ENCODE data around the gene SOWAHA. TPM values are rescaled to one million over a fixed set of nuclear protein-coding genes. Genes with fewer than 3 reads are reported as not detected.

Gene SOWAHA
- polyA plus RNA-seq, 1 donor from 2014 or later = 23.4 TPM

- Histone ChIP-seq H3K9me2 (ENCODE audit: insufficient read depth, low read length) (no peaks in the 10 kb centered on the region), H3K27me3 (ENCODE audit: insufficient read depth, low read depth, low read length) (peaks cover 29% of the 10 kb centered on the region), H2AFZ (ENCODE audit: low read depth, low read length) (no peak overlapping the region), H3K36me3 (ENCODE audit: insufficient read depth, low read length) (no peaks in the 10 kb centered on the region), H3F3A (ENCODE audit: insufficient read depth, low read length, poor library complexity, severe bottlenecking) (no peaks in the 10 kb centered on the region), H3K27ac (ENCODE audit: low read length) (no peak overlapping the region), H3K9me3 (ENCODE audit: low read length) (peaks cover 5% of the 10 kb centered on the region), H3K4me3 (ENCODE audit: low read length) (no peak overlapping the region), H3K4me2 (ENCODE audit: low read length) (no peak overlapping the region), H3K9ac (ENCODE audit: low read length) (no peak overlapping the region), H4K20me1 (ENCODE audit: insufficient read depth) (no peaks in the 10 kb centered on the region), H3K79me2 (replicated peaks; ENCODE audit: insufficient read depth, low read length) (no peaks in the 10 kb centered on the region)
- TF ChIP-seq MXI1 (conservative IDR thresholded peaks at IDR 0.05; ENCODE audit: poor library complexity, severe bottlenecking) (no peak), RAD21 (conservative IDR thresholded peaks at IDR 0.05) (no peak), CTCF (IDR thresholded peaks at IDR 0.05; ENCODE audit: poor library complexity, severe bottlenecking) (no peak), SMC3 (conservative IDR thresholded peaks at IDR 0.05; ENCODE audit: poor library complexity) (no peak), EP300 (conservative IDR thresholded peaks at IDR 0.05; ENCODE audit: poor library complexity, severe bottlenecking) (no peak), POLR2AphosphoS5 (IDR thresholded peaks at IDR 0.05) (no peak), TAF1 (IDR thresholded peaks at IDR 0.05; ENCODE audit: low read depth) (no peak), REST (IDR thresholded peaks at IDR 0.05; ENCODE audit: borderline replicate concordance) (no peak), EZH2 (IDR thresholded peaks at IDR 0.05; ENCODE audit: borderline replicate concordance, insufficient read depth, low read length, poor library complexity, severe bottlenecking) (no peak)
These were observed 3.9 kb downstream of the SOWAHA start for GRCh38 chr5:132817011-132817410.

GRCh38 chr5:132819468-132819867 is 6.4 kb downstream of the SOWAHA start:
- no peak overlapping the region for H3K9ac ChIP-seq (ENCODE audit: low read length)
- H3K4me2 ChIP-seq (ENCODE audit: low read length) = no peak overlapping the region
- no peaks in the 10 kb centered on the region for H3K79me2 ChIP-seq (replicated peaks; ENCODE audit: insufficient read depth, low read length)
- H3F3A ChIP-seq (ENCODE audit: insufficient read depth, low read length, poor library complexity, severe bottlenecking) = no peaks in the 10 kb centered on the region
- no peak overlapping the region for H2AFZ ChIP-seq (ENCODE audit: low read depth, low read length)
- no peak overlapping the region for H3K4me3 ChIP-seq (ENCODE audit: low read length)
- H3K9me3 ChIP-seq (ENCODE audit: low read length) = peaks cover 5% of the 10 kb centered on the region
- no peaks in the 10 kb centered on the region for H3K36me3 ChIP-seq (ENCODE audit: insufficient read depth, low read length)
- TF ChIP-seq REST (IDR thresholded peaks at IDR 0.05; ENCODE audit: borderline replicate concordance) (no peak), MXI1 (conservative IDR thresholded peaks at IDR 0.05; ENCODE audit: poor library complexity, severe bottlenecking) (no peak), CTCF (IDR thresholded peaks at IDR 0.05; ENCODE audit: poor library complexity, severe bottlenecking) (no peak), EP300 (conservative IDR thresholded peaks at IDR 0.05; ENCODE audit: poor library complexity, severe bottlenecking) (no peak), POLR2AphosphoS5 (IDR thresholded peaks at IDR 0.05) (no peak), RAD21 (conservative IDR thresholded peaks at IDR 0.05) (no peak), EZH2 (IDR thresholded peaks at IDR 0.05; ENCODE audit: borderline replicate concordance, insufficient read depth, low read length, poor library complexity, severe bottlenecking) (no peak), TAF1 (IDR thresholded peaks at IDR 0.05; ENCODE audit: low read depth) (no peak), SMC3 (conservative IDR thresholded peaks at IDR 0.05; ENCODE audit: poor library complexity) (no peak)
- no peaks in the 10 kb centered on the region for H3K9me2 ChIP-seq (ENCODE audit: insufficient read depth, low read length)
- no peaks in the 10 kb centered on the region for H4K20me1 ChIP-seq (ENCODE audit: insufficient read depth)
- H3K27me3 ChIP-seq (ENCODE audit: insufficient read depth, low read depth, low read length) = peaks cover 26% of the 10 kb centered on the region
- no peak overlapping the region for H3K27ac ChIP-seq (ENCODE audit: low read length)

Measured in neural cell (in vitro differentiated cells).